Stimulated activated CD4-positive, alpha-beta T cell treated with anti-CD3 and anti-CD28 coated beads, Interleukin-1b, Interleukin-23, amount 100 ng/mL, for 48 hours (primary cell): Measurements from ENCODE around the gene MYO7A.

ENCODE experiments used
- DNase-seq: peaks from one replicate; pipeline ENCODE4 v3.0.0-alpha.2; 2020

MYO7A gene

GRCh38 chr11:77202941-77203900 is 75.2 kb downstream of the MYO7A start:
- no peak for DNase-seq

- DNase-seq = no peak
Observed at GRCh38 chr11:77203901-77204753, 76.1 kb downstream of the MYO7A start.

DNA sequence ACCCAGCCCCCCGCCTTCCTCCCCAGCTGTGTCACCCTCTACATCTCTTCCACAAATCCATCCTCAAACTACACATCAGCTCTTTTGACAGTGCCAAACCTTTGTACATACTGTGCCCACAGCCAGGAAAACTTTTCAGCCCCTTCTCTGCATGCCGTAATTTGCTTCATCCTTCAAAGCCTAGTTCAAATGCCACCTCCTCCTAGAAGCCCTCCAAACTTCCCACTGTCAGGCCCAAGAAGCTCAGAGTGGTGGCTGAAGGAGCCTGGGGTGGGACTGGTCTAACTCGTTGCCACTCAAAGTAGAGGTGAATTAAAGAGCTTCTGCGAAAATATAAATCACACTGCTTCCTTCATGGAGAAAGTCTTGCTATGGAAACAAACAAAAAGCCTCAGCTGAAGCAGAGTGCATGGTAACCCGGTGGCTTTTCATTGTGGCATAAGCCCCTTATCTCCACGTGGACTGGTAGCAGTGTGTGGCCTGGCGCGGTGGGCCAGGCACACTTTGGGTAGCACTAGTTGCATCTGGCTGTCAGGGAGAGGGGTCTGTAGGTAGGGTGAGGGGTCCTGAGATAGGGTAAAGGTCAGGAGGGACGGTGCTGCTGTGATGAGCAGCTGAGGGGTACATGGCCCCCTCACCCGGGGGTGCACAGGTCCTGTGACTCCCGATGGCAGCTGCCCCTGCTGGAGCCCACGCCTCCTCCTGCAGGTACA is 76.9 kb downstream of the MYO7A start:
- DNase-seq = no peak

DNA sequence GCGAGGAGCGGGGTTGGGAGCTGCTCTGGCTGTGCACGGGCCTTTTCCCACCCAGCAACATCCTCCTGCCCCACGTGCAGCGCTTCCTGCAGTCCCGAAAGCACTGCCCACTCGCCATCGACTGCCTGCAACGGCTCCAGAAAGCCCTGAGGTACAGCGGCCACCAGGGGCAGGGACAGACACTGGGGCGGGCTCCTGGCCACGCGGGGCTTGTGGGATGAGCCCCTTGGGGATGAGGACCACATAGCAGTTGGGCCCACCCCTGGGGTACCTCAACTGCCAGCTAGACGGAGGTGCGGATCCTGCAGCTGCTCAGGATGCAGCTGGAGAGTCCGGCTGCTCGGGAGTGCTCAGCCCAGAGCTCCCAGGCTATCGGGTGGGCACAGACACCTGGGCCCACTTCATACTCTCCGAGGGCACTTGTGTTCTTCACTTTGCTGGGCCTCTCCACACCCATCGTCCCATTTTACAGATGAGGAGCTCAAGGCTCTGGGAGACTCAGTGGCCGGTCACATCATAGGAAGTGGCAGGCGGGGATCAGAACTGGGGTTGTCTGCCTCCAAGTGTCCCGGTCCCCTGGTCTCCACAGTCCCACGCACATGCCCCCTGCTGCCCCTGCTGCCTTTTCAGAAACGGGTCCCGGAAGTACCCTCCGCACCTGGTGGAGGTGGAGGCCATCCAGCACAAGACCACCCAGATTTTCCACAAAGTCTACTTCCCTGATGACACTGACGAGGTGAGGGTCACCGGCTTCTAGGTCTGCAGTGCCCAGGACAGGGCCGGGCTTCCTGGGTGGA is 77.6 kb downstream of the MYO7A start:
- no peak for DNase-seq

DNA sequence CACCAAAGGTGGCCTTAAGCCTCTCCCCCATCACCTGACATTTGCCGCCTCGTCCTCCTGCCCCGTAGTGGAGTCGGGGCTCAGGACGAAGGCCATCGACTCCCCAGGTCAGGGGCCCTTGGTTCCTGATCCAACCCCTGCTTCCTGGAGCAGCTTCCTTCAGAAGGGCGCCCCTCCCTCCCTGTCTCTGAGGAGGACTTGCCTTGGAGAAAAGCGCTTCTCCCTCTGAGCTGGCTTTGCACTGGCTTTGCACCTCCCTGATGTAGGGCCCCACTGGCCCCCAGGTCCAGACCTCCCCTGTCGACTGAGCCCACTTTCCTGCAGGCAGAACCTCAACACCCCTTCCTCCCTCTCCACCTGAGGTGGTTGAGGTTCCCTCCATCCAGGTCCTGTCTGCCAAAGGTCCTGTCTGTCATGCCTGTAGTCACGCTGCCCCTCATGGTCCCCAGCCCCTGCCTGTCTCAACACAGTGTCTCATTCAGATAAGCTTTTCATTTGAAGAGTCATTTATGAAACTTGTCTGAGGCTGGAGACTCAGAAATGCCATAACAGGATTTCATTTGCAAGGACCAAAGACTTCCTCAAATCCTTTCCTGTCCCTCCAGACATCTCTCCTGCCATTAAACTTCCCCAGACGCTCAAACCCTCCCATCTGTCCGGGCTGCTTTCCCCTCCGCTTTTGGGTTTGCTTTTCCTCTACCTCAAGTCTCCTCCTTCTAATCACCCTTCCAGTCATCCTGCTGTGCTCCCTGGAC is 78.4 kb downstream of the MYO7A start:
- no peak for DNase-seq

GRCh38 chr11:77207019-77207485 is 79.0 kb downstream of the MYO7A start:
- no peak for DNase-seq

DNA sequence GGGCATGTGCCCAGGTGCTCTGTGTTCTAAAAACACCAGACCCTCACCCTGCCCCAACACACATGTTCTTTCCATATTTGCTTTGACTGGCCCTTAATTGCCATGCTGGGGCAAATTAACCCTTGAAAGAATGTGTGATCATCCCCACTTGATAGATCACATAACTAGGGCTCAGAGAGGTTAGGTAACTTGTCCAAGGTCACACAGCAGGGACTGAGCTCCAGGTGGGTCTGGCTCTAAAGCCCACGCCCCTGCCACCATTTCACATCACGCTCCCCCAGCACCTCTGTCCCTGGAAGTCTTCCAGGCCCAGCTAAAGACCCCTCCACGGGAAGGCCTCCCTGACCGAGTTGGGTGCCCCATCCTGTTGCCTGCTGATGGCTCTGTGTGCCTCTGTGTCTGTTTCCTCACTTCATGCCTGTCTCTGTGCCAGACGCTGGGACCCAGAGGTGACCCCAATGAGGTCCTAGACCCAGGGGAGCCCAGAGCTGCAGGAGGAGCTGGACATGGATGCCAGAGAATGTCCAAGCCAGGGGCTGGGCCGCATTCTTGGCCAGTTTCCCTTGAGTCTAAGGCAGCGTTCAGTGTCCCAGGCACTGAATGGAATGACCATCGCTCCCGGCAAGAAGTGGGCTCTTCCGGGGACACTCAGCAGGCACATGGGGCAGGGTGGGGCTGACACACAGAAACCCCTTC is 79.7 kb downstream of the MYO7A start:
- no peak for DNase-seq

DNA sequence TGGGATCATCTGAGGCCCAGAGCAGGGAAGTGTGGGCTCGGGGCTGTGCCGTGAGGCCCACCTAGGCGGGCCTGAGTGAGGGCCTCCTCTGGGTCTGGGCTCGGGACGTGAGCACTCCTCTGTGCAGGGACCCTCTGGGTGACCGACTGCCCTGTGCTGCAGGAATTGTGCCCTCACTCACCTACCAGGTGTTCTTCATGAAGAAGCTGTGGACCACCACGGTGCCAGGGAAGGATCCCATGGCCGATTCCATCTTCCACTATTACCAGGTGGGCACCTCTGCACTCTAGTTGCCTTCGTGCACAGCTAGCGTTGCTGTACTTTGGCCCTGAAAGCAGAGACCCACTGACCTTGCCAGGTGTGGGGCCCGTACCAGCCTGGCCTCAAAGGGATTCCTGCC is 80.5 kb downstream of the MYO7A start:
- DNase-seq = no peak

- DNase-seq = no peak
Observed at GRCh38 chr11:77209663-77210062, 81.6 kb downstream of the MYO7A start.

GRCh38 chr11:77211040-77211451 is 83.0 kb downstream of the MYO7A start:
- DNase-seq = no peak

GRCh38 chr11:77211594-77212251 is 83.7 kb downstream of the MYO7A start:
- DNase-seq = no peak

- DNase-seq = no peak
Observed at GRCh38 chr11:77212314-77213007, 84.4 kb downstream of the MYO7A start.

DNA sequence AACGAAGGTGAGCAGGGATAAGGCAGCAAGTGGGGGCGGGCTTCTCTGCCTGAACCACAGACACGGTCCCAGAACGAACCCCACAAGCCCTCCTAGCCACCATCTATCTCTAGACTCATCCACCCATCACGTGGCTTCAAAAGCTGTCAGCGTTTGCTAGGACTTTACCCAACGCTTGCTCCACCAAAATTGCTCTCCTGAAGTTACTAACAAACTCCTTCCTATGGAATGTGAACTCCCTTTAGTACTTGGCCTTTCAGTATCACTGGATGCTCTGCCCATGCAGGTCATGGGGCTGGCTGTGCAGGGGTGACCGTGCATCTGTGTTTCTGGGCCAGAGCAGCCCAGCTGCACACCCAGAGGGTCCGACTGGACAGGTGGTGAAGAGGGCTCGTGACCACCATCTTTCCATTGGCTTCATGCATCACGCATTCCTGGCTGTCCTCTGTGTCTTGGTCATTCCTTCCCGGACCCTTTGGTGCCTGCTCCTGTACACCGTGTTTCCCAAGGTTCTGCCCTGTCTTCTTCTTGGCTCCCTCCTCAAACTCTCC is 85.1 kb downstream of the MYO7A start:
- no peak for DNase-seq

GRCh38 chr11:77213589-77214428 is 85.8 kb downstream of the MYO7A start:
- DNase-seq = no peak

DNA sequence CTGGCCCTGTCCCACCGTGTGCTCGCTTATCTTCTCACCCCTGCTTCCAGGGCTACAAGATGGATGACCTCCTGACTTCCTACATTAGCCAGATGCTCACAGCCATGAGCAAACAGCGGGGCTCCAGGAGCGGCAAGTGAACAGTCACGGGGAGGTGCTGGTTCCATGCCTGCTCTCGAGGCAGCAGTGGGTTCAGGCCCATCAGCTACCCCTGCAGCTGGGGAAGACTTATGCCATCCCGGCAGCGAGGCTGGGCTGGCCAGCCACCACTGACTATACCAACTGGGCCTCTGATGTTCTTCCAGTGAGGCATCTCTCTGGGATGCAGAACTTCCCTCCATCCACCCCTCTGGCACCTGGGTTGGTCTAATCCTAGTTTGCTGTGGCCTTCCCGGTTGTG is 86.5 kb downstream of the MYO7A start:
- DNase-seq = no peak

GRCh38 chr11:77215106-77215505 is 87.1 kb downstream of the MYO7A start:
- DNase-seq = no peak

- no peak for DNase-seq
Observed at GRCh38 chr11:77217156-77217555, 89.1 kb downstream of the MYO7A start.

DNA sequence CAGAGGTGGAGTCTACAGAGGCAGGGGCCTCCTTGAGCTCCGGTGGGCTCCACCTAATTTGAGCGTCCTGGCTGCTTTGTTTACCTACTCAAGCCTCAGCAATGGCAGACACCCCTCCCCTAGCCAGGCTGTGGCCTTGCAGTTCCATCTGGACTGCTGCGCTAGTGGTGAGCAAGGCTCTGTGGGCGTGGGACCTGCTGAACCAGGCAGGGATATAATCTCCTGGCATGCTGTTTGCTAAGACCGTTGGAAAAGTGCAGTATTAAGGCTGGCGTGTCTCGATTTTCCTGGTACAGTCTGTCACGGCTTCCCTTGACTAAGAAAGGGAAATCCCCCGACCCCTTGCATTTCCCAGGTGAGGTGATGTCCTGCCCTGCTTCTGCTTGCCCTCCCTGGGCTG is 95.8 kb downstream of the MYO7A start:
- no peak for DNase-seq
